ENCODE data around the gene FNDC1.

GRCh38 chr6:159261995-159262394 is 92.8 kb downstream of the FNDC1 start:
- TF ChIP-seq, protein P1, sequence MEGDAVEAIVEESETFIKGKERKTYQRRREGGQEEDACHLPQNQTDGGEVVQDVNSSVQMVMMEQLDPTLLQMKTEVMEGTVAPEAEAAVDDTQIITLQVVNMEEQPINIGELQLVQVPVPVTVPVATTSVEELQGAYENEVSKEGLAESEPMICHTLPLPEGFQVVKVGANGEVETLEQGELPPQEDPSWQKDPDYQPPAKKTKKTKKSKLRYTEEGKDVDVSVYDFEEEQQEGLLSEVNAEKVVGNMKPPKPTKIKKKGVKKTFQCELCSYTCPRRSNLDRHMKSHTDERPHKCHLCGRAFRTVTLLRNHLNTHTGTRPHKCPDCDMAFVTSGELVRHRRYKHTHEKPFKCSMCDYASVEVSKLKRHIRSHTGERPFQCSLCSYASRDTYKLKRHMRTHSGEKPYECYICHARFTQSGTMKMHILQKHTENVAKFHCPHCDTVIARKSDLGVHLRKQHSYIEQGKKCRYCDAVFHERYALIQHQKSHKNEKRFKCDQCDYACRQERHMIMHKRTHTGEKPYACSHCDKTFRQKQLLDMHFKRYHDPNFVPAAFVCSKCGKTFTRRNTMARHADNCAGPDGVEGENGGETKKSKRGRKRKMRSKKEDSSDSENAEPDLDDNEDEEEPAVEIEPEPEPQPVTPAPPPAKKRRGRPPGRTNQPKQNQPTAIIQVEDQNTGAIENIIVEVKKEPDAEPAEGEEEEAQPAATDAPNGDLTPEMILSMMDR (IDR thresholded peaks at IDR 0.05), result no peak
- TF ChIP-seq POLR2A (IDR thresholded peaks at IDR 0.05) (no peak), POLR2AphosphoS5 (IDR thresholded peaks at IDR 0.05) (no peak)
